Measurements from ENCODE around the gene PGM3.
A peak's percentile ranks its signal among the peaks of the same experiment; 100 is the strongest.
"Not testable (repeated sequence)": the region's sequence is repeated elsewhere in the genome, so short reads cannot be mapped to it uniquely, and the experiment has no call there.

The PGM3 gene, protein sequence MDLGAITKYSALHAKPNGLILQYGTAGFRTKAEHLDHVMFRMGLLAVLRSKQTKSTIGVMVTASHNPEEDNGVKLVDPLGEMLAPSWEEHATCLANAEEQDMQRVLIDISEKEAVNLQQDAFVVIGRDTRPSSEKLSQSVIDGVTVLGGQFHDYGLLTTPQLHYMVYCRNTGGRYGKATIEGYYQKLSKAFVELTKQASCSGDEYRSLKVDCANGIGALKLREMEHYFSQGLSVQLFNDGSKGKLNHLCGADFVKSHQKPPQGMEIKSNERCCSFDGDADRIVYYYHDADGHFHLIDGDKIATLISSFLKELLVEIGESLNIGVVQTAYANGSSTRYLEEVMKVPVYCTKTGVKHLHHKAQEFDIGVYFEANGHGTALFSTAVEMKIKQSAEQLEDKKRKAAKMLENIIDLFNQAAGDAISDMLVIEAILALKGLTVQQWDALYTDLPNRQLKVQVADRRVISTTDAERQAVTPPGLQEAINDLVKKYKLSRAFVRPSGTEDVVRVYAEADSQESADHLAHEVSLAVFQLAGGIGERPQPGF

DNA sequence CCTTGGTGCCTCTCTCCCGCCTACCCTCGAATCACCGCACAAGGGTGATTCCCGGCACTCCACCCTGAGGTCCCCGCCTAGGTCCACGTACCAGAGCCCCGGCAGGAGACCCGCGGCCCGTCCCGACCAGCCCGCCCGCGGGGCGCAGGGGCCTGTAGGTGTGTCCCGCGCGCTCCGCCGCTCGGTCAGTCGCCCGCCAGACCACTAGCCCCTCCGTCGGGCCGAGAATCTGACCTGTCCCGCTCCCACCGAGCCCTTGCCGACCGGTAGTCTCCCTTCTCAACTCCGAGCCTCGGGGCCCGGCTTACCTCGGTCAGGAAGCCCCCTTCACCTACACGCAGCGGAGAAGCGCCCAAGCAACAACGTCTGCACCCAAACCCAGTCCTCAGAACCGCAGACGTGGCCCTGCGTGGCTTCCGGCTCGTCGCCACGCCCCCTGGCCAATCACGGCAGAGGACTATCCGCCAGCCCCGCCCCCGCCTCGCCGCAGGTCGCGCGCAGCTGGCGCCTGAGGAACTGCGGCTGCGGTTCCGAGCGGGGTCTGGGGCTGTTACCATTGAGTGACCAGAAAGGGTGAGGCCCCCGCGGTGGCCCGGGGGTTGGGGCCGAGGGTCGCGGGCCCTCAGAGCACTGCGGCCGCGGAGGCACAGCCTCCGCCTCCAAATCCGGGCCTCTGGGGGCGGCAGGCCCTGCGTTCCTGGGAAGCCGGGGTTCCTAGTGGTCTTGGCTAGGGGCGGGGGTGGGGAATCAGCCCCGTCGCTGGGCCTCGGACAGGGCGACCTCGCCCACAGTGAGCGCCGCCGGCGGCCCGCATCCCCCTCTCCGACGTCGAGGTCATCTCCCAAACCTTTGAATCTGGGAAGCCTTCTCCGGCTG is at the start of gene PGM3, which contains the start of gene RWDD2A:
Gene PGM3, minus strand, starts transcription at position 395 of the 876 bp plus-strand sequence. CDS start 2,253 bp downstream, outside the sequence.
Gene RWDD2A, plus strand, starts transcription at position 487 of the 876 bp plus-strand sequence. CDS start 1,095 bp downstream, outside the sequence.
- peak; percentile 6 to 92 (median 84) for DNase-seq

DNA sequence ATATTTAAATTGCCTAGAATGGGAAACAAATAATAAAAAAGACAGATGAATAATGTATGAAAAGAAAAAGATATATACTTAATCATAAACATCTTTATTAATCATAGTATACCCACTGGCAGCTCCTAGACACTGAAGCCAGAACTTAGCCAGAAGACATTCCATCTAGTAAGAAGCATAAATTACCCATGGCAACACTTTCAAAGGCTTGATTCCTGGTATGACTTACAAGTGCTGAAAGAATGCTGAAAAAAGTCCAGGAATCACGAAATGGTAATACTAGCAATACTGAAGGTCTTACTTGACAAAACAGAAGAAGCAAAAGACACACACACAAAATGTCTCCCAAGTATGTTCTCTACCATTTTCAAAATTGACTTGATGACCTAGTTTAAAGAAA is 38.1 kb upstream of the PGM3 start:
- DNase-seq = no peak

DNA sequence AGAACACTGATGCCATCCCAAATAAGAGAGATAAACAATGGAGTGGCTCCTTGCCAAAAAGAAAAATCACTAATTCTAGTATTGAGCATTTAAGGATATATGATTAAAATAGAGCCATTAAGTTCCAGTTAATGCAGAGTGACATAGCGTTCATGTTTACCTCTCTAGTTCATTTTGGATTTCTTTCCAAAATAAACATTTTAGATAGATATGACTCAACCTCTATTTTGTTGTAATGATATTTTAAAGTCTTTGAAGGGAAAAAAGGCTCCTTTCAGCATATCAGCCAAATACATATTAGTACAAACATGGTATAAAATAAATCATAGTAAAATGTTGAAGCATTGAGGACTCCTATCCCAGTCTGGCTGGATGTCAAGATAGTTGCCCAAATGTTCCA is 33.5 kb upstream of the PGM3 start:
- DNase-seq = no peak

DNA sequence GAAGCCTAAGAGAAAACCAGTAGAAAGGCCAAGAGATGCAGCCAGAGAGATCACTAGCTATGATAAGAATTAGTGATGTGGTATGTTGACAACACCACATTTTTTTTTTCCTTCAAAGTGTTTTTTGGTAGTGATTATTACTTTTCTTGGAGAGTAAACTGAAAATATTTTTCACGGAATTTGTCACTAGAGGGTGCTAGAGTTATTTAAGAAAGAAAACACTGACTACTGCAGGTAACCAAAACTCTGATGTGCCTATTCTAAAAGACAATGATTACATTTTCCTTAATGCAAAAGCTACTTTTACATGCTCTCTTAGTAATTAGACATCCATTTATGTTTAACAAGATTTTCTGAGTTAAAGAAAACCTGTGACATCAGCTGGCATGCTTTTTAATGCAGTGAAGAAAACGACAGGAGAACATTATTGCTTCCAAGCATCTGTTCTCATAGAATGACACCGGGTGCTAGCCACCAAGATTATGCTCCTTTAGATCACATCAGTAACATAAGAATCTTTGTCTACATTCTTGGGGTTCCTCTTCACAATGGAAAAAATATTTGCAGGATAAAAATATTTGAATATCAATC is 28.9 kb upstream of the PGM3 start:
- DNase-seq = peak in 1 of 14 donors; percentile 6

DNA sequence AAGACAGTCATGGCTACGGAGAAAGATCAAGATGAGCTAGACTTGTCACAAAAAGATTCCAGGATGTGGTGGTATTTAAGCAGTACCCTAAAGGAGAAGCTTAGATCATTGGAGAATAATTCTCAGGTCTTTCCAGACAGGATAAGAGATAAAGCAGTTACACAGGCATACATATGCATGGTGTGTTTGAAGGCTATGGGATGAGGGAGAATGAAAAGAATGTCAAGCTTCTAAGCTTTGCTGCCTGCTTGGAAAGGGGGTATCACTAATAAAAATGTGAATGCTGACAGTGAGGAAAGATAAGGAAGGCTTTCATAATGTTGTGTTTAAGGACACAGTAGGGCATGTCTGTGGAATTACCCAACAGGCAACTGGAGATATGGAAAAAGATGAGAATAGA is 28.2 kb upstream of the PGM3 start:
- DNase-seq = no peak

DNA sequence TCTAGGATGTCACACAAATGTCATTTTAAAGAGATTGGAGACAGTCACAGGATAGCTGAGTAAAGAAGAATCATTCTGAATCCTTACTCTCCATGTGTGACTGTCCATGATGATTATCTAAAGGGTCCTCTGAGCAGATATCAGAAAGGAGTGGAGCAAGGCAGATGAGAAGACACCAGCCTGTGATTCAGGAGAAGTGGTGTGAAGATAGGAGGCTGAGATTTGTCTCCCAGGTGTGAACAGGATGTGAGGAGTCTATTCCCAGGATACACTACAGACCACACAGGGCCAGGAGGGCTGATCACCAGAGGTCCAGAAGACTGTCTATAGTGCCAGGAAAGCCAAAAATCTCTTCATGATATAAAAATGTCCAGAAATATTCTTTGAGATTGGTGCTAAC is 27.1 kb upstream of the PGM3 start:
- DNase-seq = no peak

DNA sequence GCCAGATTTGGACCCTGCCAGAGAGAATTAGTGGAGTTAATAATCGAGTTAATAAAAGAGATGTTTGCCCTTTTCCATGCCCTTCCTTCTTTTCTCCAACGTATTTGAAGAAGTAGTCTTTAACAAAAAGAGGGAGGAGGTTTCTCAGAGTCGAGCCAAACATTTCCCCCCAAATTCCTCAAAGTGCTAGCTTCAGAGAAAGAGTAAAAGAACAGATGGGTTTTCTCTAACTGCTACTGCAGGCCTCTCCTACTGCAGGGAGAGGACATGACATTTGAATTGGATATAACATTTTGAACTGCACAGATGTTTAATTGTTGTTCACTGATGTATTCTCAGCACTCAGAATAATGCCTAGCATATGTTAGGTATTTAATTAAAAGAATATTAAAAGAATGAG is 25.6 kb upstream of the PGM3 start:
- DNase-seq = no peak

DNA sequence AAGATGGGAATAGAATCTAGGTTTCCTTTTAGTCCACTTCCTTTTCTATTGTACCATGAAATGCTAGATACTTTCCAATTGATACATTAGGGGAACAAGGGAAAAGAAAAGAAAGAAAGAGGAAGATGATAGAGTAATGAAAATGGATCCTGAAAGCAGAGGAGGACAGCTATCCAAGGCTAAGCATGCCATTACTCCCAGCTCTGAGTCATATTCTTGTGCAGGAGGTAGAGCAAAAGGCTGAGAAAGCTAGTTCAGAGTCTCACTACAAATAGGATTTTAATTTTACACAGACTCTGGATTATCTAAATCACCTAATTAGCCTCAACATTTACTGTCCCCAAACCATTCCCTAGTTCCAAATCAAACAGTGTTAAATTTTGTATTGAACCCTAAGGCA is 23.7 kb upstream of the PGM3 start:
- no peak for DNase-seq

DNA sequence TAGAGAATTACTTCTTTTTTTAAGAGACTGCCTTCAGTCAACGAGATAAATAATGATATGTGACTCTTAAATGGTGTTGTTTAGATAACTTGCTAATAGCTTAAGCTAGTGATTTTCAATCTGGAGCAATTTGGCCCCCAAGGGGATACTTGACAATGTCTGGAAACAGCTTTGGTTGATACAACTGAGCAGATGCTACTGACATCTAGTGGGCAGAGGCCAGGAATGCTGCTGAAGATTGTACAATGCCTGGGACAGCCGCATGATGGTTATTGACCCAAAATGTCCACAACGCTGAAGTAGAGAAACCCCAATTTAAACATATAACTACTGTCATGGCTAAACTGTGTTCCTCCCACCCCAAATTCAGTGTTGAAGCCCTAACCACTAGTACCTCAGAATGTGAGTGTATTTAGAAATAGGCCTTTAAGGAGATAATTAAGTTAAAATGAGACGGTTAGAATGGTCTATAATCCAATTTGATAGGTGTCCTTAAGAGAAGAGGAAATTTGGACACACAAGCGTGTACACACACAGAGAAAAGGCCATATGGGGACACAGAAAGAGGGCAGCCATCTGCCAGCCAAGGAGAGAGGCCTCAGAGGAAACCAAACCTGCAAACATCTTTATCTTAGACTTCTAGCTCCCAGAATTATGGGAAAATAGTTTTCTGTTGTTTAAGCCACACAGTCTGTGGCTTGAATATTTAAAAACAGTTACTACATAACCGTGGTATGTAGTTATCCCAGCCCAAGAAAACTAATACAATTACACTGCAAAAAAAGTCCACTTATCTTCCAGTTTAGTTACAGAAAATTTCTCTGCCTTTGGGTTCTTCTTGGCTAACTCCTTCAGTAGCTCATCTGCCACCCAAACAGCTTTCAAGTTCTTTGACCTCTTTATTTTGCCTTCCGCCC is 22.3 kb upstream of the PGM3 start:
- DNase-seq = peak in 10 of 14 donors; percentile 4 to 66 (median 33)

DNA sequence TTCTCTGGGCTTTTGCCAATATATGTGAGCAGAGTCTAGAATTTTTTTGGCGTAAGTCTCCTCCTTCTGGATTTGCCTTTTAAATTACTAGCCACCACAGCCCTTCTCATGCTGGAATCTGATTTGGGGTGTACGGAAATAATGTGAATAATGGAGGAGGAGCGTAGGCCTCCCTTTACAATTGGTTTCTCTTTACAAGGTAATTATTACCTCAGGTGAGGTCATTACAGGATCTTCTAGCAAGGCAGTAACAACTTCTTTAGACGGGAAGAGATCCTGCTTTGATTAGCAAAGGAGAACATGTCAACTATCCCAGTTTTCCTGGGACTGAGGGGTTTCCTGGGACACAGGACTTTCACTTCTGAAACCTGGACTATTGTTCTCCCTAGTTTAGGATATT is 9.0 kb upstream of the PGM3 start:
- DNase-seq = no peak

DNA sequence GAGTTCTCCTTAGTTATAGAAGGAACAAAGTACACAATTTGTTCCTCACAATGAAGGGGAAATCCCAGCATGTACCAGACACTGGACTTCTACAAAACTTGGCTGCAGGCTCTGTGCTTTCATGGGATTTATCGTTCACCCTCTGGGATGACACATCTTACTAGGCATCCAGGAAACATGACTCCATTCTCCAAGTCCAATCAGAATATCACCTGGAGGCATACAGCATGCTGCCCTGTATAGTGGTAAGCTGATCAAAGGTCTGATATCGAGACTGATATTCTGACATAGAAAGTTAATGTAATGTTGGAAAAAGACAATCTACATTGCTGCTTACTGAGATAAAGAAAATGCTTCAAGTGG is 6.8 kb upstream of the PGM3 start:
- DNase-seq = no peak

DNA sequence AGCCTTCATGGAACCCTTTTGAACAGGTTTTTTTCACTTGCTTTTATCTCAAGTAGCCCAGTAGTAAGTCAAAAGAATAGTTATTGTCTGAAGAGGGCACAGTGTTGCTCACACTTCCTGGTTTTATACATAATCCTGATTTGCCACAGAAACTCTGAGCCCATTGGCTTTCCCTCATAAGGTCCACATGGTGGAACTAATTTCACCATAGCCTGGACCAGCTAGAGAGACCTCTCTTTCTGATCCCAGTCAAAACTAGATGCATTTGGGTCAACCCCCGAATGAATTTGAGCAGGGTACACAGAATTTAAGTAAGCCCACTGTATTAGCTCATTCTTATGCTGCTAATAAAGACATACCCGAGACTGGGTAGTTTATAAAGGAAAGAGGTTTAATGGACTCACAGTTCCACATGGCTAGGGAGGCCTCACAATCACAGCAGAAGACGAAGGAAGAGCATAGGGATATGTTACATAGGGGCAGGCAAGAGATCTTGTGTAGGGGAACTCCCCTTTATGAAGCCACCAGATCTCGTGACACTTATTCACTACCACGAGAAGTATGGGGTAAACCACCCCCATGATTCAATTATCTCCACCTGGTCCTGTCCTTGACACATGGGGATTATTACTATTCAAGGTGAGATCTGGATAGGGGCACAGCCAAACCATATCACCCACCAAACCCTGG is 6.3 kb upstream of the PGM3 start:
- DNase-seq = no peak

DNA sequence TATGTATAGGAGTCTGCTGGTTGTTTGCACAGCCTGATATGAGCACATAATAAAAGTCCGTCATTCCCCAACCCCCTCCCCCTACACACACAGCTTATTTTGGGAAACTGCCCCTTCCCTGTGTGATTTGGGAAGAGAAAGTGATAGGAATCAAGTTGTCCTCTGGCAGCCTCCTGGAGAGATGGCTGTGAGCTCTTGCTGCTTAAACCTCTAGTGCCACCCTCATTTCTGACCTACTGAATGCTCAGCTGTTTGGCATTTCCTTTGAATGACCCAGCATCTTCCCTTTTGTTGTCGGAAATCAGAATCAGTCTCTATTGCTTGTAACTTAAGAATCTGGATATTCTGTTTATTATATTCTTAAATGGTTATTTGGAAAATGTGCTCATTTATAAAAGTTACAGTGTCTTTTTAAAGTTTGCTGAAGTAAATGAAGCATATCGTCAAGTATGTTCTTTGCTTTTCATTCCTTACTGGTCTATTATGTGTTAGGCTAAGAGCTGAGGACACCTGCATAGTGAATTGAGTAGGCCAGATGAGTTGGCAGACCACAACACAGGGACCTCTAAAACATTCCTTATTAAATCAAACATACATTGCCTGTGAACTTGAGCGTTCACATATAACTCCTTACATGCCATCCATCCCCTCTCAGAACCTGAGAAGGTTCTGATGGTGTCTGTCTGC is 5.6 kb upstream of the PGM3 start:
- no peak for DNase-seq

DNA sequence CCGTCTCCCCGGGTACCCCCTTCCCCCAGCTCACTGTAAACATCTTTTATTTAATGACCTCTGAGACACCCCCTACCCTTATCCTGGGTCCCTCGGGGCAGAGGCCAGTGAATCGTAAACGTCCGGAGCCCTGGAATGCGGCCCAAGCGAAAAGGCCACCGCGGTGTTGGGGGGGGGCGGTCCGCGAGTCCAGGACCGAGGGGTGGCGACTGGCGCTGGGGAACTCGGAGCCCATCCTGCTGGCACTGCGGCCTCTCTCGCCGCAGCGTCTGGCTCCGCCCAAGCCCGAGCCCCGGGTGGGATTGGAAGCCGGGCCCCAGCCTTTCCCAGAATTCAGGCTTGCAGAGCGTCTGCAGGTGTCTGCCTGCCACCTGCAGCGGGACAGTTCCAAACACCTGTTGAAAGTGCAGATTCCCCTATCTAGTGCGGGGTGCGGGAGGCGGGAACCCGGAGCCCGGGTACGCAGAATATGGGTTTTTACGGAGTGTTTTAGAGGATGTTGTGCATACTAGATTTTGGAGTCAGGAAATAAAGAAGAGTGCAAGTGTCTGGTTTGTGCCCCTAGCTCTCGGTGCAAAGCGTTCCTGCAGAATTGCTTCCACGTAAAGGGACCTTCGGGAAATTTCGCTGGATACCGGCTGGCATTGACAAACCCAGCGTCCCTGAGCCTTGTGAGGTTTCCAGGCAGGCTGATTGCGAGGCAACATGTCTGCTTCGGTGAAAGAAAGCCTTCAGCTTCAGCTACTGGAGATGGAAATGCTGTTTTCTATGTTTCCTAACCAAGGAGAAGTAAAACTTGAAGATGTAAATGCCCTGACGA is 892 bp upstream of the PGM3 start:
- DNase-seq = peak in 13 of 14 donors; percentile 32 to 73 (median 53)

DNA sequence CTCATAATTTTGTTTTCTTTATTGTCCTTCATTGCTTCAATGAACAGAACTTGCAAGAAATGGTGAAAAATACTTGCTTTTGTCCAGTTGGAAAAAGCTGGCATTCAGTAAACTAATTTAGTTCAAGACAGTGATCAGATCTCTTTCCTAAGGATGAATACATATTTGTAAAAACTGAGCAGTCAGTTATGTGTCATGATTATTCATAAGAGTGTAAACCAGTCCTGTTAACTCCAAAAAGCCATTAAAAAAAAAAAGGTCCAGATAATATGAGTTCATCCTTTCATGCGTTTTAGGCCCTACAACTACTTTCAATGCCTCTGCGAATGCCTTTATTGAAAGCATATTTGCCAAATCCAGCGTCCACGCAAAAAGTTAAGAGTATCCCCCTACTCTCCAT is 609 bp downstream of the PGM3 start:
- no peak for DNase-seq

DNA sequence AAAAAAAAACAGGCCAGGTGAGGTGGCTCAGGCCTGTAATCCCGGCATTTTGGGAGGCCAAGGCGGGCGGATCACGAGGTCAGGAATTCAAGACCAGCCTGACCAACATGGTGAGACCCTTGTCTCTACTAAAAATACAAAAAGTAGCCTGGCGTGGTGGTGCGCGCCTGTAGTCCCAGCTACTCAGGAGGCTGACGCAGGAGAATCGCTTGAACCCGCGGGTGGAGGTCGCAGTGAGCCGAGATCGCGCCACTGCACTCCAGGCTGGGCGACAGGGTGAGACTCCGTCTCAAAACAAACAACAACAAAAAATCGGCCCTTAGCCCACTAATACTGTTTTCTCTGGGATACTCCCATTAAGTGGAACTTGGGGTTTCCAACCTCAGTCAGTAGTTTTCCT is 1.1 kb downstream of the PGM3 start:
- DNase-seq = not testable (repeated sequence)

DNA sequence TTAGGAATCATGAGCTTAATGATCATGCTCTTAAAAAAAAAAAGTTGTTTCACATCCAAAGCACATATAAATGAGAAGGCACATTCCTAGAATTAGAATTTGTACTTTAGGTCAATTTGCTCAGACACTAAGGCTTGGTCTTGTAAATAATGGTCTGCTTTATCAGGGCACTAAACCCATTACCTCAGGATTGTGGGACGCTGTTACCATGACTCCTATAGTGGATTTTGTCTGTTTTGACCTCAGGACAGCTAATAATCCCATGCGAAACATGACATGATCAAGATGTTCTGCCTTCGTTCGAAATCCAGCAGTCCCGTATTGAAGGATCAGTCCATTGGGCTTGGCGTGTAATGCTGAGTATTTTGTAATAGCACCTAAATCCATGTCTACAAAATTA is 2.4 kb downstream of the PGM3 start:
- no peak for DNase-seq

DNA sequence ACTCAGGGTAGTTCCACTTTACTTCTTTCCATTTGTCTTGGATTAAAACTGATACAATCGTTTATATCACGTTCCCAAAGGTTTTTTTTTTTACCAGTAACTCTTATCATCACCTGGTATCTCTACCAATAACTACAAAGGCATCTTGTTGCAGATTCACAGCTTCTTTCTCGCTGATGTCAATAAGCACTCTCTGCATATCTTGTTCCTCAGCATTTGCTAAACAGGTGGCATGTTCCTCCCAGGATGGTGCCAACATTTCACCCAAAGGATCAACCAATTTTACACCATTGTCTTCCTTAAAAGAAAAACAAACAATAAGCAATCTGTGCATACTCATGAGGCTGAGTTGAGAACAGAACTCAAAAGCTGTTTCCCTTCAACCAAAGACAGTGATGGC is 4.6 kb downstream of the PGM3 start:
- no peak for DNase-seq

DNA sequence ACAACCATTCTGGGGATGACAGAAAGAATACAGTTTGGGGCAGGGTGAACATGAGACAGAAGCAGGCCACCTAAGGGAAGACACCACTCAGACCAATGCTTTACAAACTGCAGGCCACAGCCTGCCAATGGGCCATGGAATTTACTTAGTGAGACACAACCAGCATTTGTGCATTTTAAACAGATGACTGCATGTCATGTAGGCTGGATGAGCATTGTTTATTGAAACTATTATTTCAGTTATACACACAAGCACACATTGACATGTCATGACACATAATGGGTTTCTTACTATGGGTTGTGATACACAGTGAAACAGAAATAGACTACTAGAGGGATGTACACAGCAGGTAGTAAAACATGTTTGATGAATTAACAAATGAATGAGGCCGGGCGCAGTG is 8.0 kb downstream of the PGM3 start:
- DNase-seq = no peak

All from C1 segment of cervical spinal cord (tissue), 14 donors.